Activated T-cell treated with anti-CD3 and anti-CD28 coated beads, Interleukin-2, amount 50 U/mL, for 4 hours (primary cell): ENCODE results near the gene PARVA. TPM values are rescaled to one million over a fixed set of nuclear protein-coding genes. Genes with fewer than 3 reads are reported as not detected.

ENCODE experiments used
- ATAC-seq, 2 donors: fragments of 200-7000 bp; cut with Tn5 transposase; one replicate each; pipeline ENCODE4 v1.10.0; 2021
- DNase-seq: peaks from one replicate; pipeline ENCODE4 v3.0.0-alpha.2; 2020
- H3K27me3 Mint-ChIP-seq: one replicate; pipeline ENCODE4 v1.8.0; 2021; ENCODE audit warnings: low read depth, mixed read lengths
- H3K36me3 Mint-ChIP-seq: one replicate; pipeline ENCODE4 v1.8.0; 2022; ENCODE audit warnings: mixed read lengths; ENCODE audit not compliant: insufficient read depth
- H3K4me1 Mint-ChIP-seq: one replicate; pipeline ENCODE4 v1.8.0; 2021; ENCODE audit warnings: low read depth, mixed read lengths
- H3K4me3 Mint-ChIP-seq: one replicate; pipeline ENCODE4 v1.8.0; 2021; ENCODE audit warnings: mild to moderate bottlenecking, moderate library complexity, mixed read lengths
- H3K9me3 Mint-ChIP-seq: one replicate; pipeline ENCODE4 v1.8.0; 2021; ENCODE audit warnings: mixed read lengths
- total RNA-seq, 3 donors: library from RNA; stranded (reverse); gene quantifications; one replicate each; pipeline ENCODE4 v1.2.1, GENCODE V29; 2021

Gene PARVA
- total RNA-seq, 3 donors from 2014 or later, result 0.11 to 0.76 (median 0.15) TPM

GRCh38 chr11:12531681-12532080 is 154.3 kb downstream of the PARVA start:
- Mint-ChIP-seq H3K4me1 (no peaks in the 10 kb centered on the region), H3K4me3 (no peak overlapping the region), H3K36me3 (no peaks in the 10 kb centered on the region), H3K9me3 (no peaks in the 10 kb centered on the region), H3K27me3 (peaks cover 4% of the 10 kb centered on the region)
- no peak for ATAC-seq
- no peak for DNase-seq

- ATAC-seq (no peak), DNase-seq (no peak)
- Mint-ChIP-seq H3K9me3 (no peaks in the 10 kb centered on the region), H3K4me3 (no peak overlapping the region), H3K27me3 (peaks cover 8% of the 10 kb centered on the region), H3K36me3 (no peaks in the 10 kb centered on the region), H3K4me1 (no peaks in the 10 kb centered on the region)
Observed at GRCh38 chr11:12532580-12532979, 155.2 kb downstream of the PARVA start.

GRCh38 chr11:12534549-12534948 is 157.2 kb downstream of the PARVA start:
- Mint-ChIP-seq H3K27me3 (peaks cover 11% of the 10 kb centered on the region), H3K4me3 (no peak overlapping the region), H3K4me1 (no peaks in the 10 kb centered on the region), H3K36me3 (no peaks in the 10 kb centered on the region), H3K9me3 (no peaks in the 10 kb centered on the region)
- DNase-seq, result no peak
- ATAC-seq, result no peak

- ATAC-seq, result no peak
- Mint-ChIP-seq H3K9me3 (no peaks in the 10 kb centered on the region), H3K4me3 (no peak overlapping the region), H3K27me3 (peaks cover 11% of the 10 kb centered on the region), H3K36me3 (no peaks in the 10 kb centered on the region), H3K4me1 (no peaks in the 10 kb centered on the region)
- no peak for DNase-seq
Observed at GRCh38 chr11:12535321-12535720, 157.9 kb downstream of the PARVA start.

- peaks cover 11% of the 10 kb centered on the region for H3K27me3 Mint-ChIP-seq
- DNase-seq, result no peak
- no peak for ATAC-seq
- H3K36me3 Mint-ChIP-seq, result no peaks in the 10 kb centered on the region
- H3K4me1 Mint-ChIP-seq, result no peaks in the 10 kb centered on the region
- no peak overlapping the region for H3K4me3 Mint-ChIP-seq
- no peaks in the 10 kb centered on the region for H3K9me3 Mint-ChIP-seq
Observed at GRCh38 chr11:12536566-12536965, 159.2 kb downstream of the PARVA start.

GRCh38 chr11:12537778-12538401 is 160.5 kb downstream of the PARVA start:
- peaks cover 14% of the 10 kb centered on the region for H3K27me3 Mint-ChIP-seq
- DNase-seq (no peak), ATAC-seq (no peak)
- H3K4me1 Mint-ChIP-seq, result no peaks in the 10 kb centered on the region
- no peak overlapping the region for H3K4me3 Mint-ChIP-seq
- H3K9me3 Mint-ChIP-seq, result no peaks in the 10 kb centered on the region
- H3K36me3 Mint-ChIP-seq, result no peaks in the 10 kb centered on the region

GRCh38 chr11:12538889-12539421 is 161.6 kb downstream of the PARVA start:
- peaks cover 23% of the 10 kb centered on the region for H3K27me3 Mint-ChIP-seq
- H3K4me1 Mint-ChIP-seq, result no peaks in the 10 kb centered on the region
- H3K4me3 Mint-ChIP-seq, result no peak overlapping the region
- DNase-seq (no peak), ATAC-seq (no peak)
- H3K9me3 Mint-ChIP-seq, result no peaks in the 10 kb centered on the region
- H3K36me3 Mint-ChIP-seq, result no peaks in the 10 kb centered on the region

- Mint-ChIP-seq H3K9me3 (no peaks in the 10 kb centered on the region), H3K4me1 (no peaks in the 10 kb centered on the region), H3K36me3 (no peaks in the 10 kb centered on the region), H3K27me3 (peaks cover 23% of the 10 kb centered on the region), H3K4me3 (no peak overlapping the region)
- DNase-seq, result no peak
- ATAC-seq, result no peak
Observed at GRCh38 chr11:12539572-12539971, 162.2 kb downstream of the PARVA start.

- Mint-ChIP-seq H3K36me3 (no peaks in the 10 kb centered on the region), H3K4me3 (no peak overlapping the region), H3K4me1 (no peaks in the 10 kb centered on the region), H3K27me3 (peaks cover 23% of the 10 kb centered on the region), H3K9me3 (no peaks in the 10 kb centered on the region)
- ATAC-seq (no peak), DNase-seq (no peak)
Observed at GRCh38 chr11:12540075-12540680, 162.8 kb downstream of the PARVA start.

- Mint-ChIP-seq H3K4me3 (no peak overlapping the region), H3K4me1 (no peaks in the 10 kb centered on the region), H3K27me3 (peaks cover 23% of the 10 kb centered on the region), H3K9me3 (no peaks in the 10 kb centered on the region), H3K36me3 (no peaks in the 10 kb centered on the region)
- ATAC-seq, result no peak
- no peak for DNase-seq
Observed at GRCh38 chr11:12540913-12541582, 163.7 kb downstream of the PARVA start.

- DNase-seq (no peak), ATAC-seq (no peak)
- H3K36me3 Mint-ChIP-seq, result no peaks in the 10 kb centered on the region
Observed at GRCh38 chr11:12541583-12542151, 164.3 kb downstream of the PARVA start.

GRCh38 chr11:12542186-12542935 is 165.0 kb downstream of the PARVA start:
- no peak overlapping the region for H3K4me3 Mint-ChIP-seq

More at GRCh38 chr11:12541583-12542151, 164.3 kb downstream of the PARVA start:
- Mint-ChIP-seq H3K4me1 (no peaks in the 10 kb centered on the region), H3K9me3 (no peaks in the 10 kb centered on the region), H3K27me3 (peaks cover 19% of the 10 kb centered on the region), H3K4me3 (no peak overlapping the region)

GRCh38 chr11:12543596-12544415 is 166.4 kb downstream of the PARVA start:
- ATAC-seq, result no peak

More at GRCh38 chr11:12542186-12542935, 165.0 kb downstream of the PARVA start:
- ATAC-seq (no peak), DNase-seq (no peak)
- H3K27me3 Mint-ChIP-seq, result peaks cover 15% of the 10 kb centered on the region
- H3K9me3 Mint-ChIP-seq, result no peaks in the 10 kb centered on the region
- no peaks in the 10 kb centered on the region for H3K36me3 Mint-ChIP-seq
- H3K4me1 Mint-ChIP-seq, result no peaks in the 10 kb centered on the region

More at GRCh38 chr11:12543596-12544415, 166.4 kb downstream of the PARVA start:
- H3K4me1 Mint-ChIP-seq, result no peaks in the 10 kb centered on the region
- H3K27me3 Mint-ChIP-seq, result peaks cover 15% of the 10 kb centered on the region
- H3K36me3 Mint-ChIP-seq, result no peaks in the 10 kb centered on the region
- H3K9me3 Mint-ChIP-seq, result no peaks in the 10 kb centered on the region
- no peak for DNase-seq
- H3K4me3 Mint-ChIP-seq, result no peak overlapping the region
